GM23338 (cell line): ENCODE data around the gene NUCB1. TPM values are rescaled to one million over a fixed set of nuclear protein-coding genes. Genes with fewer than 3 reads are reported as not detected.

Source experiments
- ATAC-seq: fragments of 200-7000 bp; cut with Tn5 transposase; 3 replicates; pipeline ENCODE4 v1.9.1; 2020
- DNase-seq: peaks from one replicate; pipeline ENCODE4 v3.0.0-alpha.2; 2015; ENCODE audit warnings: low spot score
- H2AFZ ChIP-seq: fragments of 200-600 bp; sonication (generic); 2 replicates; pipeline ENCODE4 v1.8.0; 2016; ENCODE audit warnings: antibody characterized with exemption, mild to moderate bottlenecking, moderate library complexity
- H3F3A ChIP-seq: fragments of 200-600 bp; sonication (generic); replicated peaks from 2 replicates; pipeline ENCODE4 v1.8.0; 2017; ENCODE audit warnings: antibody characterized with exemption, mixed run types, low read depth
- H3K27ac ChIP-seq: fragments of 200-600 bp; sonication (generic); 2 replicates; pipeline ENCODE4 v1.6.1; 2016; ENCODE audit warnings: low read depth
- H3K27me3 ChIP-seq: fragments of 200-600 bp; sonication (generic); 2 replicates; pipeline ENCODE4 v1.8.0; 2016; ENCODE audit warnings: mild to moderate bottlenecking, mixed run types, moderate library complexity; ENCODE audit not compliant: insufficient read depth
- H3K36me3 ChIP-seq: fragments of 200-600 bp; sonication (generic); 2 replicates; pipeline ENCODE4 v1.8.0; 2016; ENCODE audit warnings: mild to moderate bottlenecking; ENCODE audit not compliant: insufficient read depth
- H3K4me1 ChIP-seq: fragments of 200-600 bp; sonication (generic); 2 replicates; pipeline ENCODE4 v1.8.0; 2016; ENCODE audit warnings: mild to moderate bottlenecking, moderate library complexity; ENCODE audit not compliant: insufficient read depth
- H3K4me2 ChIP-seq: fragments of 200-600 bp; sonication (generic); 2 replicates; pipeline ENCODE4 v1.7.1; 2017; ENCODE audit warnings: mixed run types
- H3K4me3 ChIP-seq: fragments of 200-600 bp; sonication (generic); 2 replicates; pipeline ENCODE4 v1.6.1; 2016; ENCODE audit warnings: mixed run types
- H3K79me2 ChIP-seq: fragments of 200-600 bp; sonication (generic); replicated peaks from 2 replicates; pipeline ENCODE4 v1.8.0; 2017; ENCODE audit warnings: mild to moderate bottlenecking; ENCODE audit not compliant: insufficient read depth
- H3K9me2 ChIP-seq: fragments of 200-600 bp; sonication (generic); 2 replicates; pipeline ENCODE4 v1.8.0; 2017; ENCODE audit not compliant: insufficient read depth
- H4K20me1 ChIP-seq: fragments of 200-600 bp; sonication (generic); replicated peaks from 2 replicates; pipeline ENCODE4 v1.8.0; 2017; ENCODE audit warnings: mild to moderate bottlenecking; ENCODE audit not compliant: insufficient read depth
- H3K27ac Mint-ChIP-seq: 2 replicates; pipeline ENCODE4 v1.8.0; 2020; ENCODE audit warnings: inconsistent platforms, mild to moderate bottlenecking, moderate library complexity, mixed read lengths
- H3K27me3 Mint-ChIP-seq: 3 replicates; pipeline ENCODE4 v1.8.0; 2022; ENCODE audit warnings: low read depth, mild to moderate bottlenecking, moderate library complexity, mixed read lengths, inconsistent platforms; ENCODE audit not compliant: insufficient read depth, poor library complexity
- H3K36me3 Mint-ChIP-seq: 3 replicates; pipeline ENCODE4 v1.8.0; 2021; ENCODE audit warnings: low read depth, mild to moderate bottlenecking, inconsistent platforms, moderate library complexity, mixed read lengths
- H3K4me1 Mint-ChIP-seq: 3 replicates; pipeline ENCODE4 v1.8.0; 2020; ENCODE audit warnings: mild to moderate bottlenecking, inconsistent platforms, mixed read lengths
- H3K4me3 Mint-ChIP-seq: 3 replicates; pipeline ENCODE4 v1.8.0; 2021; ENCODE audit warnings: moderate library complexity, mild to moderate bottlenecking, inconsistent platforms, mixed read lengths
- H3K9me3 Mint-ChIP-seq: 3 replicates; pipeline ENCODE4 v1.8.0; 2020; ENCODE audit warnings: moderate library complexity, mild to moderate bottlenecking, inconsistent platforms, mixed read lengths
- CREB1 ChIP-seq: fragments of 250-450 bp; sonication (Bioruptor Pico); IDR thresholded peaks from 2 replicates; pipeline ENCODE4 v1.5.0; 2020; ENCODE audit warnings: low read depth, mild to moderate bottlenecking, moderate library complexity
- ETS1 ChIP-seq: IDR thresholded peaks from 2 replicates; pipeline ENCODE4 v1.6.1; 2016; ENCODE audit warnings: antibody characterized with exemption
- EZH2 ChIP-seq: fragments of 200-600 bp; sonication (generic); IDR thresholded peaks from one replicate; pipeline ENCODE4 v1.8.0; 2017; ENCODE audit warnings: antibody characterized with exemption, mild to moderate bottlenecking, low read depth; ENCODE audit not compliant: unreplicated experiment
- EZH2phosphoT487 ChIP-seq: fragments of 200-600 bp; sonication (generic); IDR thresholded peaks from one replicate; pipeline ENCODE4 v1.8.1; 2018; ENCODE audit warnings: antibody characterized with exemption; ENCODE audit not compliant: unreplicated experiment
- JUNB ChIP-seq: IDR thresholded peaks from one replicate; pipeline ENCODE4 v1.6.1; 2016; ENCODE audit warnings: antibody characterized with exemption; ENCODE audit not compliant: unreplicated experiment
- NANOG ChIP-seq: IDR thresholded peaks from 2 replicates; pipeline ENCODE4 v1.6.1; 2016; ENCODE audit warnings: antibody characterized with exemption, borderline replicate concordance
- POLR2AphosphoS5 ChIP-seq: IDR thresholded peaks from 2 replicates; pipeline ENCODE4 v1.6.1; 2016; ENCODE audit warnings: antibody characterized with exemption, low read depth
- STAT1 ChIP-seq: IDR thresholded peaks from one replicate; pipeline ENCODE4 v1.6.1; 2016; ENCODE audit warnings: antibody characterized with exemption; ENCODE audit not compliant: unreplicated experiment
- ZNF114 ChIP-seq: fragments of 250-450 bp; sonication (Bioruptor Pico); IDR thresholded peaks from 2 replicates; pipeline ENCODE4 v1.5.0; 2020; ENCODE audit warnings: mild to moderate bottlenecking, moderate library complexity
- ZNF331 ChIP-seq: fragments of 250-450 bp; sonication (Bioruptor Pico); IDR thresholded peaks from 2 replicates; pipeline ENCODE4 v1.5.0; 2020; ENCODE audit warnings: low read depth, mild to moderate bottlenecking, moderate library complexity
- ZNF462 ChIP-seq: fragments of 250-450 bp; sonication (Bioruptor Pico); IDR thresholded peaks from 2 replicates; pipeline ENCODE4 v1.5.0; 2020; ENCODE audit warnings: mild to moderate bottlenecking, moderate library complexity
- polyA plus RNA-seq: library from polyadenylated mRNA; unstranded; fragments of >200 nt; fragmentation: Nextera tagmentation; extraction: Ambion mirVana; gene quantifications from 2 replicates; pipeline ENCODE4 v1.2.1, GENCODE V29; 2016
- total RNA-seq: library from RNA; depleted of rRNA; stranded (reverse); fragments of >200 nt; shearing (Covaris generic); gene quantifications from 2 replicates; pipeline ENCODE4 v1.2.3, GENCODE V29; 2014
- TF ChIP-seq, protein P1 (sequence below): IDR thresholded peaks from one replicate; pipeline ENCODE4 v1.6.1; 2018; ENCODE audit warnings: antibody characterized with exemption; ENCODE audit not compliant: unreplicated experiment
- TF ChIP-seq, protein P2 (sequence below), 2 experiments: fragments of 200-600 bp in 1 of 2; sonication (generic) in 1 of 2; conservative IDR thresholded peaks; 2 replicates each; pipeline versions ENCODE4 v1.5.1 to v1.6.1; 2016 to 2017; ENCODE audit warnings: antibody characterized with exemption in 2 of 2, low read depth in 2 of 2, mild to moderate bottlenecking in 2 of 2, moderate library complexity in 1 of 2

NUCB1 gene
- total and polyA plus RNA-seq, 2 experiments from 2014 or later: 57.1 to 163 TPM

- Histone ChIP-seq H3K79me2 (peaks cover 21% of the 10 kb centered on the region), H3K27ac (no peak overlapping the region), H3K4me3 (no peak overlapping the region), H3K4me2 (no peak overlapping the region), H3F3A (peaks cover 8% of the 10 kb centered on the region; the same call in 1 of the 2 replicates), H4K20me1 (peaks cover 17% of the 10 kb centered on the region), H3K9me2 (no peaks in the 10 kb centered on the region), H3K36me3 (peaks cover 12% of the 10 kb centered on the region), H2AFZ (no peak overlapping the region), H3K27me3 (no peaks in the 10 kb centered on the region), H3K4me1 (peaks cover 11% of the 10 kb centered on the region)
- Mint-ChIP-seq H3K27me3 (peaks cover 2% of the 10 kb centered on the region), H3K4me1 (peaks cover 21% of the 10 kb centered on the region), H3K4me3 (no peak overlapping the region), H3K36me3 (peaks cover 52% of the 10 kb centered on the region), H3K9me3 (peaks cover 11% of the 10 kb centered on the region; the same call in 2 of the 3 replicates), H3K27ac (no peak overlapping the region)
- TF ChIP-seq EZH2 (no peak), JUNB (no peak), EZH2phosphoT487 (no peak), ETS1 (no peak), ZNF462 (CRISPR knock-in tag) (no peak), CREB1 (CRISPR knock-in tag) (no peak), STAT1 (no peak), NANOG (no peak), ZNF114 (CRISPR knock-in tag) (no peak), POLR2AphosphoS5 (no peak), ZNF331 (CRISPR knock-in tag) (no peak)
- TF ChIP-seq, protein P1, sequence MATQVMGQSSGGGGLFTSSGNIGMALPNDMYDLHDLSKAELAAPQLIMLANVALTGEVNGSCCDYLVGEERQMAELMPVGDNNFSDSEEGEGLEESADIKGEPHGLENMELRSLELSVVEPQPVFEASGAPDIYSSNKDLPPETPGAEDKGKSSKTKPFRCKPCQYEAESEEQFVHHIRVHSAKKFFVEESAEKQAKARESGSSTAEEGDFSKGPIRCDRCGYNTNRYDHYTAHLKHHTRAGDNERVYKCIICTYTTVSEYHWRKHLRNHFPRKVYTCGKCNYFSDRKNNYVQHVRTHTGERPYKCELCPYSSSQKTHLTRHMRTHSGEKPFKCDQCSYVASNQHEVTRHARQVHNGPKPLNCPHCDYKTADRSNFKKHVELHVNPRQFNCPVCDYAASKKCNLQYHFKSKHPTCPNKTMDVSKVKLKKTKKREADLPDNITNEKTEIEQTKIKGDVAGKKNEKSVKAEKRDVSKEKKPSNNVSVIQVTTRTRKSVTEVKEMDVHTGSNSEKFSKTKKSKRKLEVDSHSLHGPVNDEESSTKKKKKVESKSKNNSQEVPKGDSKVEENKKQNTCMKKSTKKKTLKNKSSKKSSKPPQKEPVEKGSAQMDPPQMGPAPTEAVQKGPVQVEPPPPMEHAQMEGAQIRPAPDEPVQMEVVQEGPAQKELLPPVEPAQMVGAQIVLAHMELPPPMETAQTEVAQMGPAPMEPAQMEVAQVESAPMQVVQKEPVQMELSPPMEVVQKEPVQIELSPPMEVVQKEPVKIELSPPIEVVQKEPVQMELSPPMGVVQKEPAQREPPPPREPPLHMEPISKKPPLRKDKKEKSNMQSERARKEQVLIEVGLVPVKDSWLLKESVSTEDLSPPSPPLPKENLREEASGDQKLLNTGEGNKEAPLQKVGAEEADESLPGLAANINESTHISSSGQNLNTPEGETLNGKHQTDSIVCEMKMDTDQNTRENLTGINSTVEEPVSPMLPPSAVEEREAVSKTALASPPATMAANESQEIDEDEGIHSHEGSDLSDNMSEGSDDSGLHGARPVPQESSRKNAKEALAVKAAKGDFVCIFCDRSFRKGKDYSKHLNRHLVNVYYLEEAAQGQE: no peak
- TF ChIP-seq, protein P2, sequence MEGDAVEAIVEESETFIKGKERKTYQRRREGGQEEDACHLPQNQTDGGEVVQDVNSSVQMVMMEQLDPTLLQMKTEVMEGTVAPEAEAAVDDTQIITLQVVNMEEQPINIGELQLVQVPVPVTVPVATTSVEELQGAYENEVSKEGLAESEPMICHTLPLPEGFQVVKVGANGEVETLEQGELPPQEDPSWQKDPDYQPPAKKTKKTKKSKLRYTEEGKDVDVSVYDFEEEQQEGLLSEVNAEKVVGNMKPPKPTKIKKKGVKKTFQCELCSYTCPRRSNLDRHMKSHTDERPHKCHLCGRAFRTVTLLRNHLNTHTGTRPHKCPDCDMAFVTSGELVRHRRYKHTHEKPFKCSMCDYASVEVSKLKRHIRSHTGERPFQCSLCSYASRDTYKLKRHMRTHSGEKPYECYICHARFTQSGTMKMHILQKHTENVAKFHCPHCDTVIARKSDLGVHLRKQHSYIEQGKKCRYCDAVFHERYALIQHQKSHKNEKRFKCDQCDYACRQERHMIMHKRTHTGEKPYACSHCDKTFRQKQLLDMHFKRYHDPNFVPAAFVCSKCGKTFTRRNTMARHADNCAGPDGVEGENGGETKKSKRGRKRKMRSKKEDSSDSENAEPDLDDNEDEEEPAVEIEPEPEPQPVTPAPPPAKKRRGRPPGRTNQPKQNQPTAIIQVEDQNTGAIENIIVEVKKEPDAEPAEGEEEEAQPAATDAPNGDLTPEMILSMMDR (conservative IDR thresholded peaks at IDR 0.05; ENCODE audit: low read depth in 2 of 2): no peak
- no peak for DNase-seq
- no peak for ATAC-seq
These were observed 22.3 kb upstream of the NUCB1 start for GRCh38 chr19:48877855-48878195.
